Upper lobe of left lung (tissue), 6 donors: Measurements from ENCODE around the gene ATP8B3. TPM values are rescaled to one million over a fixed set of nuclear protein-coding genes. Genes with fewer than 3 reads are reported as not detected.

Source experiments
- ATAC-seq, 2 donors: fragments of 200-7000 bp; cut with Tn5 transposase; one replicate each; pipeline ENCODE4 v1.9.1; 2022; ENCODE audit warnings: mild to moderate bottlenecking in 2 of 2, moderate library complexity in 2 of 2; ENCODE audit not compliant: low FRiP score in 2 of 2
- DNase-seq, 2 donors: peaks; one replicate each; pipeline ENCODE4 v3.0.0-alpha.2; 2019 to 2020
- H3K27ac ChIP-seq, 4 donors: fragments of 200-600 bp; sonication (generic); one replicate each; pipeline ENCODE4 v1.5.1; 2016 to 2019
- H3K27me3 ChIP-seq, 4 donors: fragments of 200-600 bp; sonication (generic); one replicate each; pipeline ENCODE4 v1.5.1; 2017 to 2019
- H3K36me3 ChIP-seq, 4 donors: fragments of 200-600 bp; sonication (generic); one replicate each; pipeline ENCODE4 v1.5.1; 2016 to 2019
- H3K4me1 ChIP-seq, 4 donors: fragments of 200-600 bp; sonication (generic); one replicate each; pipeline ENCODE4 v1.5.1; 2018 to 2019
- H3K4me3 ChIP-seq, 4 donors: fragments of 200-600 bp; sonication (generic); one replicate each; pipeline ENCODE4 v1.5.1; 2017 to 2019; ENCODE audit warnings: mild to moderate bottlenecking in 2 of 4, moderate library complexity in 1 of 4
- H3K9me3 ChIP-seq, 4 donors: fragments of 200-600 bp; sonication (generic); one replicate each; pipeline ENCODE4 v1.5.1; 2018 to 2019
- CTCF ChIP-seq, 6 experiments: fragments of 450-650 bp in 4 of 6; fragments of 200-600 bp in 2 of 6; sonication (generic) in 2 of 6; IDR thresholded peaks; one replicate each; pipeline ENCODE4 v1.5.1; 2016 to 2019; ENCODE audit warnings: antibody characterized with exemption in 6 of 6
- EP300 ChIP-seq, 4 donors: sonication (generic); formaldehyde crosslinking; IDR thresholded peaks; one replicate each; pipeline ENCODE4 v1.5.1; 2017; ENCODE audit warnings: antibody characterized with exemption in 4 of 4, control low read depth in 2 of 4
- POLR2A ChIP-seq, 4 donors: fragments of 450-650 bp; IDR thresholded peaks; one replicate each; pipeline ENCODE4 v1.5.1; 2016 to 2017; ENCODE audit warnings: antibody characterized with exemption in 4 of 4, mild to moderate bottlenecking in 2 of 4
- POLR2AphosphoS5 ChIP-seq, 2 donors: sonication (generic); formaldehyde crosslinking; IDR thresholded peaks; one replicate each; pipeline ENCODE4 v1.5.1; 2017; ENCODE audit warnings: antibody characterized with exemption in 2 of 2
- whole genome bisulfite sequencing, 2 donors: methylation state at CpG; one replicate each; pipeline ENCODE4 v1.1.5; 2017 to 2018; 5-methylcytosine and 5-hydroxymethylcytosine counted together
- total RNA-seq, 6 donors: library from RNA; depleted of rRNA in 4 of 6; stranded (reverse); fragments of >200 nt in 4 of 6; gene quantifications; one replicate each; pipeline versions ENCODE4 v1.1.0 to v1.2.1, GENCODE V29; 2016 to 2021
- donor health status: DM: no; HTN: no; CAD: no; lungs with moderate emphysema.
- donor health status: DM: no; HTN: yes; CAD: no; lungs with severe emphysema.

ATP8B3 gene
- total RNA-seq, 6 donors from 2014 or later: under 0.01 to 6.2 (median 1.1) TPM

GRCh38 chr19:1840541-1841115 is 28.6 kb upstream of the ATP8B3 start:
- Histone ChIP-seq H3K27me3 (no peaks in the 10 kb centered on the region), H3K27ac (peak overlapping the region; percentile 43 to 71 (median 53)), H3K9me3 (no peaks in the 10 kb centered on the region), H3K36me3 (peaks cover 0 to 27% (median 3%) of the 10 kb centered on the region in 4 donors), H3K4me1 (peaks cover 56 to 97% (median 65%) of the 10 kb centered on the region in 4 donors), H3K4me3 (peak overlapping the region in 3 of 4 donors; percentile 30 to 45 (median 33))
- 59 to 61% methylated on average over 18 to 19 of the region's 22 CpGs for WGBS, 2 donors
- TF ChIP-seq POLR2AphosphoS5 (IDR thresholded peaks at IDR 0.05): peak in 1 of 2 donors; percentile 29
- no peak for TF ChIP-seq EP300 (IDR thresholded peaks at IDR 0.05)
- no peak for TF ChIP-seq CTCF (IDR thresholded peaks at IDR 0.05)
- no peak for TF ChIP-seq POLR2A (IDR thresholded peaks at IDR 0.05)
- DNase-seq (peak in 1 of 2 donors; percentile 61), ATAC-seq (peak in 1 of 2 donors; percentile 18)

GRCh38 chr19:1839658-1840540 is 27.8 kb upstream of the ATP8B3 start:
- peaks cover 0 to 21% (median 3%) of the 10 kb centered on the region in 4 donors for H3K36me3 ChIP-seq
- WGBS, 2 donors: 64 to 69% methylated on average over 16 to 25 of the region's 25 CpGs
- TF ChIP-seq EP300 (IDR thresholded peaks at IDR 0.05) (no peak), POLR2A (IDR thresholded peaks at IDR 0.05) (no peak), POLR2AphosphoS5 (IDR thresholded peaks at IDR 0.05) (no peak), CTCF (IDR thresholded peaks at IDR 0.05) (no peak)
- no peaks in the 10 kb centered on the region for H3K27me3 ChIP-seq
- no peak overlapping the region for H3K4me3 ChIP-seq
- DNase-seq (peak in 1 of 2 donors; percentile 77), ATAC-seq (no peak)
- H3K27ac ChIP-seq: peak overlapping the region; percentile 43 to 71 (median 53)
- peaks cover 51 to 97% (median 57%) of the 10 kb centered on the region in 4 donors for H3K4me1 ChIP-seq
- H3K9me3 ChIP-seq: no peaks in the 10 kb centered on the region

DNA sequence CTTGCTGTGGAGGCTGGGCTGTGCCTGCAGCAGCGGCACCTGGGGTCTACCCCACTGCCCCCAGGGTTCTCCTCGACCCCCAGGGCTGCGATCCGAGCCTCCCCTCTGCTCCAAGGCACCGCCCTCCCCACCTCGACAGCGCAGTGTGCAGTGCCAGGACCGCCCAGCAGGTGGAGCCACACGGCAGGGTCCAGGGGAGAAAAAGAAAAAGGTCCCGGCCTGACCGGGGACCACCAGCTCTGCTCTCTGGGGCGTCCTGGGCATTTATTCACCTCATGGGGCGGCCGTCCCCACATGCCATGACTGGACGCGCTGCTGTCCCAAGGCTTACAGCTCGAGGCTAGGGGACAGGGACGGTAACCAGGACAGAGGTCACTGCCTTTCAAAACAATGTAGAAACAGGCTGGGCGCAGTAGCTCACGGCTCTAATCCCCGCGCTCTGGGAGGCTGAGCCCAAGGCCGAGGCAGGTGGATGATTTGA is 25.6 kb upstream of the ATP8B3 start:
- TF ChIP-seq CTCF (IDR thresholded peaks at IDR 0.05) (peak; percentile 78 to 90 (median 86)), POLR2AphosphoS5 (IDR thresholded peaks at IDR 0.05) (no peak)
- Histone ChIP-seq H3K4me1 (peaks cover 29 to 93% (median 52%) of the 10 kb centered on the region in 4 donors), H3K9me3 (no peaks in the 10 kb centered on the region), H3K27me3 (no peaks in the 10 kb centered on the region), H3K36me3 (peaks cover 0 to 14% (median 5%) of the 10 kb centered on the region in 4 donors), H3K27ac (peak overlapping the region in 2 of 4 donors; percentile 22 to 55), H3K4me3 (no peak overlapping the region)
- ATAC-seq (peak; percentile 58 to 68), DNase-seq (peak in 1 of 2 donors; percentile 92)
- WGBS, 2 donors: 49 to 62% methylated on average over 13 to 20 of the region's 23 CpGs

DNA sequence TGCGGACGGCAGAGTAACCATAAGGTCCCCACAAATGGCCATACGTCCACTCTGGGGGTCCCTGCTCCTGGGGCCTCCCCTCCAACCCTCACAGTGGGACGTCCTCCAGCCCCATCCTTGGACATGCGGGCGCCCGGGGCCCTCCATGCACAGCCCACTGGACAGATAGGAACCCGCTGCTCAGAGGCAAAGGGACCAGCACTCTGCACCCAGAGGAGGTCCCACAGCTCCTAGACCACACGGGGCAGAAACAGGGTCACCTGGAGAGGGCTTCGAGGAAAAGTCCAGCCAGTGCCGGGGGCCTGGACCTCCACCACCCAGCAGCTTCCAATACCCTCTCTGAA is 25.1 kb upstream of the ATP8B3 start:
- Histone ChIP-seq H3K36me3 (peaks cover 0 to 17% (median 5%) of the 10 kb centered on the region in 4 donors), H3K27me3 (no peaks in the 10 kb centered on the region), H3K4me1 (peaks cover 24 to 88% (median 49%) of the 10 kb centered on the region in 4 donors), H3K27ac (peak overlapping the region in 1 of 4 donors; percentile 55), H3K9me3 (no peaks in the 10 kb centered on the region), H3K4me3 (no peak overlapping the region)
- DNase-seq (peak in 1 of 2 donors; percentile 52), ATAC-seq (no peak)
- no peak for TF ChIP-seq POLR2AphosphoS5 (IDR thresholded peaks at IDR 0.05)
- TF ChIP-seq CTCF (IDR thresholded peaks at IDR 0.05): no peak
- no peak for TF ChIP-seq POLR2A (IDR thresholded peaks at IDR 0.05)
- no peak for TF ChIP-seq EP300 (IDR thresholded peaks at IDR 0.05)
- WGBS, 2 donors: 71 to 79% methylated on average over 4 to 5 of the region's 11 CpGs
